Panc1 (cell line): ENCODE results near the gene ITGBL1. TPM values are rescaled to one million over a fixed set of nuclear protein-coding genes. Genes with fewer than 3 reads are reported as not detected.

Source experiments
- ATAC-seq: fragments of 200-7000 bp; cut with Tn5 transposase; 2 replicates; pipeline ENCODE4 v1.9.1; 2020; ENCODE audit warnings: mild to moderate bottlenecking, moderate library complexity
- BruUV-seq: library from RNA; stranded (reverse); fragments of 400-500 nt; replicated peaks from 2 replicates; lab custom pipeline; 2021; lab: Mats Ljungman, UMichigan
- CTCF ChIA-PET: fragments of 300-600 bp; sonication (Branson Sonifier 250); formaldehyde crosslinking; loops from one replicate; lab custom pipeline; 2022; ENCODE audit warnings: antibody characterized with exemption; lab: Charles Lee
- POLR2A ChIA-PET: fragments of 300-600 bp; sonication (Branson Sonifier 250); formaldehyde crosslinking; loops from one replicate; lab custom pipeline; 2022; ENCODE audit warnings: antibody characterized with exemption; lab: Charles Lee
- DNase-seq: peaks from one replicate; pipeline ENCODE4 v3.0.0-alpha.2; 2010; ENCODE audit warnings: low read depth, low spot score
- H3K27ac ChIP-seq: 2 replicates; pipeline ENCODE4 v1.5.1; 2011; ENCODE audit warnings: mild to moderate bottlenecking, low read length, inconsistent platforms
- H3K27me3 ChIP-seq: fragments of 200-500 bp; sonication (Bioruptor generic); 2 replicates; pipeline ENCODE4 v1.6.0; 2014; ENCODE audit warnings: low read length, inconsistent platforms; ENCODE audit not compliant: control insufficient read depth, insufficient read depth
- H3K36me3 ChIP-seq: fragments of 200-500 bp; sonication (Bioruptor generic); 2 replicates; pipeline ENCODE4 v1.5.1; 2014; ENCODE audit warnings: inconsistent platforms, mild to moderate bottlenecking, low read length, moderate library complexity; ENCODE audit not compliant: control insufficient read depth, insufficient read depth
- H3K4me1 ChIP-seq: 2 replicates; pipeline ENCODE4 v1.5.1; 2011; ENCODE audit warnings: inconsistent platforms, mild to moderate bottlenecking, low read length, moderate library complexity; ENCODE audit not compliant: control insufficient read depth, insufficient read depth
- H3K4me3 ChIP-seq, 2 experiments: 2 replicates each; pipeline ENCODE4 v1.5.1; 2011 to 2012; ENCODE audit warnings: low read depth in 2 of 2, low read length in 2 of 2, mild to moderate bottlenecking in 2 of 2, inconsistent platforms in 1 of 2, moderate library complexity in 1 of 2
- H3K9me3 ChIP-seq: fragments of 200-500 bp; sonication (Bioruptor generic); 2 replicates; pipeline ENCODE4 v1.5.1; 2014; ENCODE audit warnings: low read depth, mild to moderate bottlenecking, inconsistent platforms, low read length, moderate library complexity; ENCODE audit not compliant: control insufficient read depth, insufficient read depth
- POLR2AphosphoS5 ChIP-seq: IDR thresholded peaks from 2 replicates; pipeline ENCODE4 v1.6.1; 2012; ENCODE audit warnings: mild to moderate bottlenecking, low read depth, low read length, moderate library complexity
- SIN3A ChIP-seq: IDR thresholded peaks from 2 replicates; pipeline ENCODE4 v1.6.1; 2012; ENCODE audit warnings: low read depth, mild to moderate bottlenecking, low read length, moderate library complexity, borderline replicate concordance; ENCODE audit not compliant: insufficient read depth
- TCF7L2 ChIP-seq: IDR thresholded peaks from 2 replicates; pipeline ENCODE4 v1.6.1; 2011; ENCODE audit warnings: mild to moderate bottlenecking, low read depth, low read length, inconsistent platforms
- in situ Hi-C: cut with HindIII; loops from 2 replicates; pipeline ENCODE4 v1.10.0; 2016; ENCODE audit warnings: low sequenced_read_pairs, low pct_unique_long_range_greater_than_20kb
- intact Hi-C: fragments of 100-400 bp; cut with micrococcal nuclease; formaldehyde crosslinking; loops from one replicate; pipeline ENCODE4 v1.10.0; 2022; ENCODE audit not compliant: unreplicated experiment
- total RNA-seq: library from RNA; stranded (reverse); gene quantifications from one replicate; pipeline ENCODE4 v1.2.1, GENCODE V29; 2021; ENCODE audit not compliant: unreplicated experiment
- TF ChIP-seq, protein P1 (sequence below), 2 experiments: IDR thresholded peaks; 2 replicates each; pipeline ENCODE4 v1.6.1; 2011 to 2012; ENCODE audit warnings: low read depth in 2 of 2, control low read depth in 1 of 2, low read length in 1 of 2, mild to moderate bottlenecking in 1 of 2, moderate library complexity in 1 of 2; ENCODE audit not compliant: insufficient read depth in 1 of 2
- TF ChIP-seq, protein P2 (sequence below): fragments of 450-650 bp; IDR thresholded peaks from 2 replicates; pipeline ENCODE4 v1.5.1; 2017; ENCODE audit warnings: mild to moderate bottlenecking

The ITGBL1 gene
- total RNA-seq, 1 experiment from 2014 or later, result 14.3 TPM

DNA sequence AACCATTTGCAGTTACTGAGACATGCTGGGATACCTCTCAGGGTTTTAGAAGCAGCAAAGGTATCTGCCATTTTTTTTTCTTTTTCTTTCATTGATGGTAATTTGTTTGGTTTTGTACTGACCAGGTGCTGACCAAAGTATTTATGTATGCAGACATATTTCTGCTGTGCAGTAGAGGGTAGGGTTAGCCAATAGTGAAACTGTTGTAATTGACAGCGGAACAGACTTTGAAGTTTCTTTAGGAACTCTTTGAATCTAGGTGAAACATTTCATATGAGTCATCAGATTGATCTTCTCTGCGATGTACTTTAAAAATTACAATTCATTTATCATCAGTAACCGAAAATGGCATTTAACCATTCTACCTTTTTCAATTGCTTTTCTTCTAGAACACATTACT lies 63.0 kb downstream of the ITGBL1 start:
- no peaks in the 10 kb centered on the region; the same call in 1 of the 2 replicates for H3K4me1 ChIP-seq
- no TSS peak for BruUV-seq
- no peak for TF ChIP-seq TCF7L2
- no peak for TF ChIP-seq SIN3A
- TF ChIP-seq, protein P1, sequence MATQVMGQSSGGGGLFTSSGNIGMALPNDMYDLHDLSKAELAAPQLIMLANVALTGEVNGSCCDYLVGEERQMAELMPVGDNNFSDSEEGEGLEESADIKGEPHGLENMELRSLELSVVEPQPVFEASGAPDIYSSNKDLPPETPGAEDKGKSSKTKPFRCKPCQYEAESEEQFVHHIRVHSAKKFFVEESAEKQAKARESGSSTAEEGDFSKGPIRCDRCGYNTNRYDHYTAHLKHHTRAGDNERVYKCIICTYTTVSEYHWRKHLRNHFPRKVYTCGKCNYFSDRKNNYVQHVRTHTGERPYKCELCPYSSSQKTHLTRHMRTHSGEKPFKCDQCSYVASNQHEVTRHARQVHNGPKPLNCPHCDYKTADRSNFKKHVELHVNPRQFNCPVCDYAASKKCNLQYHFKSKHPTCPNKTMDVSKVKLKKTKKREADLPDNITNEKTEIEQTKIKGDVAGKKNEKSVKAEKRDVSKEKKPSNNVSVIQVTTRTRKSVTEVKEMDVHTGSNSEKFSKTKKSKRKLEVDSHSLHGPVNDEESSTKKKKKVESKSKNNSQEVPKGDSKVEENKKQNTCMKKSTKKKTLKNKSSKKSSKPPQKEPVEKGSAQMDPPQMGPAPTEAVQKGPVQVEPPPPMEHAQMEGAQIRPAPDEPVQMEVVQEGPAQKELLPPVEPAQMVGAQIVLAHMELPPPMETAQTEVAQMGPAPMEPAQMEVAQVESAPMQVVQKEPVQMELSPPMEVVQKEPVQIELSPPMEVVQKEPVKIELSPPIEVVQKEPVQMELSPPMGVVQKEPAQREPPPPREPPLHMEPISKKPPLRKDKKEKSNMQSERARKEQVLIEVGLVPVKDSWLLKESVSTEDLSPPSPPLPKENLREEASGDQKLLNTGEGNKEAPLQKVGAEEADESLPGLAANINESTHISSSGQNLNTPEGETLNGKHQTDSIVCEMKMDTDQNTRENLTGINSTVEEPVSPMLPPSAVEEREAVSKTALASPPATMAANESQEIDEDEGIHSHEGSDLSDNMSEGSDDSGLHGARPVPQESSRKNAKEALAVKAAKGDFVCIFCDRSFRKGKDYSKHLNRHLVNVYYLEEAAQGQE (IDR thresholded peaks at IDR 0.05; ENCODE audit: insufficient read depth in 1 of 2, low read depth in 2 of 2, low read length in 1 of 2), result no peak
- TF ChIP-seq POLR2AphosphoS5, result no peak
- TF ChIP-seq, protein P2, sequence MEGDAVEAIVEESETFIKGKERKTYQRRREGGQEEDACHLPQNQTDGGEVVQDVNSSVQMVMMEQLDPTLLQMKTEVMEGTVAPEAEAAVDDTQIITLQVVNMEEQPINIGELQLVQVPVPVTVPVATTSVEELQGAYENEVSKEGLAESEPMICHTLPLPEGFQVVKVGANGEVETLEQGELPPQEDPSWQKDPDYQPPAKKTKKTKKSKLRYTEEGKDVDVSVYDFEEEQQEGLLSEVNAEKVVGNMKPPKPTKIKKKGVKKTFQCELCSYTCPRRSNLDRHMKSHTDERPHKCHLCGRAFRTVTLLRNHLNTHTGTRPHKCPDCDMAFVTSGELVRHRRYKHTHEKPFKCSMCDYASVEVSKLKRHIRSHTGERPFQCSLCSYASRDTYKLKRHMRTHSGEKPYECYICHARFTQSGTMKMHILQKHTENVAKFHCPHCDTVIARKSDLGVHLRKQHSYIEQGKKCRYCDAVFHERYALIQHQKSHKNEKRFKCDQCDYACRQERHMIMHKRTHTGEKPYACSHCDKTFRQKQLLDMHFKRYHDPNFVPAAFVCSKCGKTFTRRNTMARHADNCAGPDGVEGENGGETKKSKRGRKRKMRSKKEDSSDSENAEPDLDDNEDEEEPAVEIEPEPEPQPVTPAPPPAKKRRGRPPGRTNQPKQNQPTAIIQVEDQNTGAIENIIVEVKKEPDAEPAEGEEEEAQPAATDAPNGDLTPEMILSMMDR, result no peak
- H3K27me3 ChIP-seq, result no peaks in the 10 kb centered on the region
- no peak overlapping the region for H3K4me3 ChIP-seq
- in situ Hi-C loops, result no loop called here
- H3K36me3 ChIP-seq, result no peaks in the 10 kb centered on the region; the same call in 1 of the 2 replicates
- no peak for DNase-seq
- POLR2A ChIA-PET, result no interaction called here
- no peaks in the 10 kb centered on the region for H3K9me3 ChIP-seq
- CTCF ChIA-PET, result no interaction called here
- peak overlapping the region; percentile 44; the same call in 1 of the 2 replicates for H3K27ac ChIP-seq
- intact Hi-C loops, result no loop called here
- no peak for ATAC-seq

DNA sequence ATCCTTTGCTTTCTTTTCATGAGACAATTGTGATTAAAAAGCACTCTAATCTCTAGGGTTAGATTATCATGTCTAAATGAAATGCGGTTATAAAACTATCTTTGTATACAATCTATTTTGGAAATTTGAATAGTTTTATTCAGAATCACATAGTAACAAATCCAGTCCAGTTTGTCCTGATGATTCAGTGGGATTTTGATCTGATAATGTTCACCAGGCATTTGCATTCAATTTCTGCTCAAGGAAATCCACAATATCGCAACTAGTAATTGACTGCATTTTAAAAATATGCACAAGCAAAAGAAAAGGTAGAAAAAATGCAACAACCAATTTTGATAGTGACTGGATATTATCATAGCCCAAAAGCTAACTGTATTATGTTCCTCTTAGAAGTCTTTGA lies 63.8 kb downstream of the ITGBL1 start:
- intact Hi-C loops, result no loop called here
- no peak overlapping the region for H3K27ac ChIP-seq
- in situ Hi-C loops, result no loop called here

More for the DNA sequence above, 63.8 kb downstream of the ITGBL1 start:
- ATAC-seq (no peak), DNase-seq (no peak)
- no peaks in the 10 kb centered on the region; the same call in 1 of the 2 replicates for H3K36me3 ChIP-seq
- CTCF ChIA-PET, result no interaction called here
- H3K27me3 ChIP-seq, result no peaks in the 10 kb centered on the region
- no peaks in the 10 kb centered on the region for H3K9me3 ChIP-seq
- H3K4me1 ChIP-seq, result no peaks in the 10 kb centered on the region; the same call in 1 of the 2 replicates
- H3K4me3 ChIP-seq, result no peak overlapping the region
- POLR2A ChIA-PET, result no interaction called here
- TF ChIP-seq SIN3A (no peak), TCF7L2 (no peak), POLR2AphosphoS5 (no peak)
- TF ChIP-seq, protein P2, result no peak
- TF ChIP-seq, protein P1 (IDR thresholded peaks at IDR 0.05; ENCODE audit: insufficient read depth in 1 of 2, low read depth in 2 of 2, low read length in 1 of 2), result no peak
- no TSS peak for BruUV-seq
